Measurements from ENCODE around the gene TLCD3B. TPM values are rescaled to one million over a fixed set of nuclear protein-coding genes. Genes with fewer than 3 reads are reported as not detected.

The TLCD3B gene
- total RNA-seq, 1 experiment from 2014 or later, result not detected

DNA sequence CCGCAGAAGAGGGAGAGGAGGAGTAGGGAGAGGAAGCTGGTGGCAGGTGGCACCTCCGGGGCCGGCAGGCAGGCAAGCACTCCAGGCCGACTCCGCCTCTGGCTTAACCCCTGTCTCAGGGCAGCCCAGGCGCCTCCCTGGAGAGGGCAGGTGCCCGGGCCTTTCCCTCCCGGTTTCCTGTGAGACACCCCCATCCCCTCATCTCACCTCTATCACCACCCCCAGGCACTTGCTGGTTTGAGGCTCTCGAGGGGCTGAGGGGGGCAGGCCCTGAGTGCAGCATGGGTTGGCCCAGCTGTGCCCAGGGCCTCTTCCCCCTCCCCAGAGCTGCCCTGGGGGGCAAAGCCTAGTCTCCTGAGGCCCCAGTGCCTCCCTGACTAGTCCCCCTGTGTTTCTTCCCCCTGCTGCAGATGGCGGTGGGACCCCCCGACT is 26.2 kb downstream of the TLCD3B start:
- DNase-seq (ENCODE audit: low read depth), result no peak

DNA sequence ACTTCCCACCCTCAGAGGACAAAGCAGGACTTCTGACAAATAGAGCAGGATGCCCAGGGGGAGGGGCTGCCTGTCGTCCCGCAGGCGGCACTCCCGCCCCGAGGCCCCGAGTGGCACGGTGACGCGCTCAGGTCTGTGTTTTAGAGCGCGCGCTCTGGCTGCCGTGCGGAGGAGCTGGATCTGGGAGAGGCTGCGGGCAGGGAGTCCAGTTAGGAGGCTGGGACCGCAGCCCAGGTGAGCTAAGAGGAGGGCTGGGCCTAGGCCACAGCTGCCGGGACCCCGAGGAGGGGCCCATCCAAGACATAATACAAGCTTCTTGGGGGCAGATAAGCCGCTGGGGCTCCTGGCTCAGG is 26.7 kb downstream of the TLCD3B start:
- DNase-seq (ENCODE audit: low read depth), result no peak

DNA sequence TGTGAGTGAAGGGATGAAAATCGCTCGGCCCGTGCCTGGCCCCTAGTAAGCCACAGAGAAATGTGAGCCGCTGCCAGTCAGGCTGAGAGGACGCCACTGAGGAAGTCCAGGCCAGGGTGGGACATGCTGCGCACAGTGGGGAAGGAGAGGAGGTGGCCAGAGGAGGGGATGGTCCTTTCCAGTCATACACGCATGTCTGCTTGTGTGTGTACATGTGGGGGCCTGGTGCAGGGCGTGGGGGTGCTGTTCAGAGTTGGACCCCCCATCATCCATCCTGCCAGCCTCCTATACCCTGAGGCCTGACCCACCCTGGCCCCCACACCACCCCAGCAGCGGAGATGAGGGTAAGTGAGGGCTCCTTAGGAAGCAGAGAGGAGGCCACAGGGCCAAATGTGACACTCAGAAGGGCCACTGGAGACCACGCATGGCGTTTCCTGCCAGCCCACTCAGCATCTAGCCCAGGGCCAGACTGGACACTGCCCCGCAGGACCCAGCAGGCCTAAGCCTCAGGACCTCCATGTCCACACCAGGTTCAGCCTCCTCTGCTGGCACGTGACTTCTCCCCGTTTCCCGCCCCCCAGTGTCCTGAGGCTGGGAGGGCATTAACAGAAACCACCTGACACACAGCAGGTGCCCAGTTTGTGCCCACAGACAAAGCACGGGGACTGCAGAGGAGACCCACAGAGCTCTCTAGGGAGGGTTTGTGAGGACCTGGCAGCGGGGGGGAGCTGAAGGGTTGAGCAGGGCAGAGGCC is 27.2 kb downstream of the TLCD3B start:
- DNase-seq (ENCODE audit: low read depth), result no peak

DNA sequence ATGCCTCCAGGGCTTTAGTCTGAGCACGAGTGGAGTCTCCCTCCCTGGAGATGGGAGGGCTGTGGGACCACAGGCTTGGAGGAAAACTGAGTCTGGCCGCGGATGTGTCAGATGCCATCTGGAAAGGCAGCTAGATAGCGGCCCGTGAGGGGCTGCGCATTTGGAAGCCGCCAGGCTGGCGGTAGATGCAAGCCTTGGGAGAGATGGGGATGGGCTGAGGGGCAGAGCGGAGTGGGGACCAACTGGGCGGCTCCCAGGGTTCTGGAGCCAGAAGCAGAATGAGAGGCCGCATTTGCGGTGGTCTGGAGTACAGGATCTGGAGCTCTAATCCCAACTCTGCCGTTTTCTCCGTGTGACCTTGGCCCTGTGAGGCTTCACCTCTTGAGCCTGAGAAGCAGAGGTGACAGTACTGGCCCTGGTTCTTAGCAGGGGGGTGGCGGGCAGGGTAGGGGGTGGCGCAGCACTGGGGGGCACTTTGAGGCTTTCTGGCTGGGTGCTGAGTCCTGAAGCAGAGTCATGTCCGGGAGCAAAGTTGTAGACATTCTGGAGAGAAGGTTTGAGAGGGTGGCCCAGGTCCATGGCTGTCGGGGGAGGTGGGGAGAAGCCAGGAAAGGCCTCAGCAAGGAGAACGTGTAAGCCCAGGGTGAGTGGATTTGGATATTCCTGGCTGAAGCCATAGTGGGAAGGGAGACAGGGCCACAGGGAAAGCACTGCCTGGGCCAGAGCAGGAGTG is 28.3 kb downstream of the TLCD3B start:
- no peak for DNase-seq (ENCODE audit: low read depth)

DNA sequence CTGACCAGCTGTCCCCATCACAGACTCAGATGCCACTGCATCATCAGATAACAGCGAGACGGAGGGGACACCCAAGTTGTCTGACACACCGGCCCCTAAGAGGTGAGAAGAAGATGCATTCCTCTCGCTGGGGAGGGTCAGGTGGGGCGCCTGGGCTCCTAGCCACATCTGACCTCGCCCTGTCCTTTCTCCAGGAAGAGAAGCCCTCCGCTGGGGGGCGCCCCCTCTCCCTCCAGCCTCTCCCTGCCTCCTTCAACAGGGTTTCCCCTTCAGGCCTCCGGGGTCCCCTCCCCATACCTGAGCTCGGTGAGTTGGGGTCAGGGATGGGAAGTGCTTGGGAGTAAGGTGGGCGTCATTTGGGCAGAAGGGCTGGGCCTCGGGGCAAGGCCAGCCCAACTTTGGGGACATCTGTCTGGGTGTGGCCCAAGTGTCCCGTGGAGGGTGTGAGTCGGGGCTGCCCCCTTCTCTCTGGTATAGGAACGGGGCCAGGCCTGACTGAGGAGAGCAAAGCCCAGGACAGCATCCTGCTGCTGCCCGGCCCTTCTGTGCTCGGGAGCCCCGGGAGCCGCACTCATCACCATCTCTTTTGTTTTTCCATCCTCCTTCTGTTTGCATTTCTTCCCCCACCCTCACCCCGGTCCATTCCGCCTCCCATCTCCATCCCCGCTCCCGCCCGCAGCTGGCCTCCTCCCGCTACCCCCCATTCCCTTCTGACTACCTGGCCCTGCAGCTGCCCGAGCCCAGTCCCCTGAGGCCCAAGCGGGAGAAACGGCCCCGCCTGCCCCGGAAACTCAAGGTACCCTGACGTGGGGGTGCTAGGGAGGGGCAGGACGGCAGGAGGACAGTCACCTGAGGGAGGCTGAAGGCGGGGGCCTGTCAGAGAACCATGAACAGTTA is 30.1 kb downstream of the TLCD3B start:
- no peak for DNase-seq (ENCODE audit: low read depth)

DNA sequence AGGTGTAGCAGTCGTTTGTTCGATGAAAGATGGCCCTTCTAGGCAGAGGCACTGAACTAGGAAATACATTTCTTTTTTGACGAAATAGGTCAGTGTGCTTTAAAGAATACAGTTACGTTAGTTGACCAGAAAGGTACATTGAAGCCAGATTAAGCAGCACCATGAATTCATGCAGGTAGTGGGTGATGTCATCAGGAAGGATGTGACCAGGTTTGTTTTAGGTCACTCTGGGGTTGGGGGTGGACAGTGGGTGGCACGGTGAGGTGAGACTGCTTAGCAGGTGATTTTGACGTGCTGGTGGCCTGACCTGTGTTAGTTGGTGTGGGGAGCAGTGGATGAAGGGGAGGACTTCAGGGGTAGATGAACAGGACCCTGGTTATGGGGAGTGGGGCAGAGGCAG is 31.5 kb downstream of the TLCD3B start:
- no peak for DNase-seq (ENCODE audit: low read depth)

DNA sequence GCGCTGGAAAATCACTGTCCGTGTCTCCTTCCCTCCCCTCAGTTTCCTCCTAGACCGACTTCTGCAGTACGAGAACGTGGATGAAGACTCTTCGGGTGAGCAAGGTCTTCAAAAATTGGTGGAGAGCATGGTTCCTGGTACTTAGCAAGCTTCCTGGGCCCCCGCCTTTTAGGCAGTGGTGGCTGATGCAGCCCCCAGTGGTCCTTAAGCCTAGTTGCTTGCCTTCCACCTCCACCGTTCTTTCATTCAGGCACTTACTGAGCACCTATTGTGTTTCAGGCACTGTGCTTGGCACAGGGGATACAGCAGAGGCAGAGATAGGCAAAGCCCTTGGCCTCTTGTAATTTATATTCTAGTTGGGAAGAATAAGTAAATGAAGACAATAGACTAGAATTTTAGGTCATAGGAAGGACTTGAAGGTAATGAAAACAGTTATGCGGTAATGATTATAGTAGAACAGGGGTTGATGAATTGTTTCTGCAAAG is 34.3 kb downstream of the TLCD3B start:
- DNase-seq (ENCODE audit: low read depth), result no peak

DNA sequence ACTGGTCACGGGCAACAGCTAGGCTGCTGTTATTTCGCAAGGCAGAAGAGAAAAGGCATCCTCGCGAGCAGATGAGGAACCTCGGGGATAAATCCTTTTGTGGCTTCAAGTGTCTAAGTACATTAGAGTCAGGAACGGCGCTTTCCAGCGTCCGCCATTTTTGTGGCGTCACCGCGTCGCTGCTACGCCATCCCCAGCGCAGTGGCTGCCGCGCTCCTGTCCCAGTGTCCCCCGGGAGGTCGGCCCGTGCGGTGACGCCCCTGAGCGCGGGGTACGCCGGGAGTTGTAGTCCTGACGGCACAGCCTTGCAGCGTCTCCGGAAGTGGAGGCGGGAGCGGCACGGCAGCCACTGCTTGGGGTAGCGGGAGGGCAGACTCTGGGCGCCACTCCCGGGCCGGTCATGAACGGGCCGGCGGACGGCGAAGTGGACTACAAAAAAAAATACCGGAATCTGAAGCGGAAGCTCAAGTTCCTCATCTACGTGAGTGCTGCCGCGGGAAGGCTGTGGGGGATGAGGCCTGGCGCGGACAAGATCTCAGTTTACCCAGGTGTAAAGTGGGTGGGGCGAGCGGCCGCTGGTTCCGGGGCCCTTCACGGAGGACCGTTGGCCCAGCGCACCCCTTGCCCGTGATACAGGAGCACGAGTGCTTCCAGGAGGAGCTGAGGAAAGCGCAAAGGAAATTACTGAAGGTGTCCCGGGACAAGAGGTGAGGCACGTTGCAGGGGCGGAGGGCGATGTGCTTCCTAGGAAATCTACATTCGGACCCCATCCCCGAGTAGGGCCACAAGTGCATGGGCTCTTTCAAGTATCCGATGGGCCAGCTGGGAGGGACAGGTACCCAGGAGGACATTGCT is 34.9 kb downstream of the TLCD3B start, which contains the start of gene INO80E:
INO80E (plus strand) TSS at position 331 of the 855 bp plus-strand sequence; CDS start at position 401, 70 bp downstream.
- peak; percentile 97 for DNase-seq (ENCODE audit: low read depth)

DNA sequence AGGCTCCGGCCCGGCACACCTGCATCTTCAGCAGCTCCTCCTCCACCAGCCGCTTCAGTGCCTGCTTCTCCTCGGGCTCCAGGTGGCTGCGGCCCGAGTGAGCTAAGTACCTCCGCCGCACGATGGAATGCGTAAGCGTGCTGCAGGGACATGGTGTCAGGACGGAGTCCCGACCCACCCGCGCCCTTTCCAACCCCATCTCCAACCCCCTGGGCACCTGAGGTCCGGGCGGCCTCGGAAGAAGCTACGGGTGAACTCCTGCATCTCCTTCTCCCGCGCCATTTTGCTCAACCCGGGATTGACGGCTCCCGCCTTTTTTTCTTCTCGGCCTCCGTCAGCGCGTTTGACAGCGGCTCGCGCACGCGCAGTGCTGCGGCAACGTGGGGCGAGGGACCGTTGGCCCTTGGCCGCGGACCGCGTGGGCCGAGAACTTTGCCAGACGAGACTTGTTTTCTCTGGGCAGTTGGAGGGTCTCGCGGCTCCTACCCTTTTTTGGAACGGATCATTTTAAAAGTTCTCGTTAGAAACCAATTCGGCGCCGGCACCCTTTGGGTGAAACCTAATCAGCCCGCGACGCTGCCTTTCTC is 35.7 kb downstream of the TLCD3B start, which contains the start of gene HIRIP3:
HIRIP3 (minus strand) TSS at position 294 of the 587 bp plus-strand sequence; CDS start at position 282, 12 bp downstream.
- DNase-seq (ENCODE audit: low read depth), result peak; percentile 86

DNA sequence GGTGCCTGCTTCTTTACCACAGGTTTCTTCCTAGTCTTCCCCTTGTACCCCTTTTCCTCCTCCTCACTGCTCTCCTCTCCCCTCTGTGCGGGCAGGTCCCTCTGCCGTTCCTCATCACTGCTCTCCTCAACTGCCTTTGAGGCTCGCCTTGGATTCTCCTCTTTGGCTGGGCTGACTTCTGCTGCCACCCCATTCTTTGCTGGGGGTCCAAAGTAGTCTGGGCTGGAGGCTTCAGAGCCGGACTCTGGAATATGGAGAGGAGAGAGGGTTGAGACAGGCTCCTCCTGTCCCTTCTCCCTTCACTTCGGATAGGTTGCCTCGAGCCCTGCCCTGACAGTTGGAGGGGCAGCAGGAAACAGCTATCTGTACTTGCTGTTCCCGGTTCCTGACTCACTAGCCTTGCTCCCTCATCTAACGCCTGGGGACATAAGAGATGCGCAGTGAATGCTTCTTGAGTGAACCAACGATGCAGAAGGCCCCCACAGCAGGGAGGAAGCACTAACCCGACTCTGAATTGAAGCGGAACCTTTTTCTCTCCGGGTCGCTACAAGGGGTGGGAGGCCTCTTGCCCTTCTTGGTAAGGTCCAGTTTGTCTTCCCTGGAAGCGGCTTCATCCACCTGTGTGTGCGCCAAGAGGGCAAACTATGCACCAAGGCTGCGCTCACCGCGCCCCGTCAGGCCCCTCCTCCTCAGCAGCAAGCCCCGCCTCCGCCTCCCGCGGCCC is 36.3 kb downstream of the TLCD3B start:
- peak; percentile 69 for DNase-seq (ENCODE audit: low read depth)

DNA sequence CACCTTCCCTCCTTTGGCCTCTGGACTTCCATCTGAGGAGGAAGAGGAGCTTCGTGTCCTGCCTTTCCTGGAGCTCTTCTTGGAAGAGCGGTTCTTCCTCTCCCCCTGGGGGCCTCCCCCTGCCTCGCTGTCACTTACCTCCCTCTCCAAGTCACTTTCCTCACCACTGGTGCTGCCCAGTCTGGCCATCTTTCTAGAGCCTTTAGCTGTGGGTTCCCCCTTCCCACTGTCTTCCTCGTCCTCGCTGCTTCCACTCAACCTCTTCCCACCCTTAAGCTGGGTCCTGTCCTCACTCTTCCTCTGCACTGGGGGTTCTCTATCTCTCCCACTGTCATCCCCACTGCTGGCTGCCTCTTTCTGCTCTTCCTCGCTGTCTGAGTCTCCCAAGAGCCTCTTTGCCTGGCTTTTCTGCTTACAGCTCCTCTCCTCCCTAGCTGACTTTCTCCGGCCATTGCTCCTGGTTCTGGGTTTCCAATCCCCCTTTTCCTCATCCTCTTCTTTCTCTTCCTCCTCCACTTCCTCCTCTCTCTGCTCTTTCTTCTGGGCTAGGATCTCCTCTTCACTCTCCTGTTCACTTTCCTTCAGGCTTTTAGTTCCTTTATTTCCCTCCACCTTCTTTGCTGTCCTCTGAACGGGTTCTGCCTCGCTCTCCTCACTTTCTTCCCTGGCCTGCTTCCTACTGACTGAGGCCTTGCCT is 37.0 kb downstream of the TLCD3B start:
- DNase-seq (ENCODE audit: low read depth), result no peak

DNA sequence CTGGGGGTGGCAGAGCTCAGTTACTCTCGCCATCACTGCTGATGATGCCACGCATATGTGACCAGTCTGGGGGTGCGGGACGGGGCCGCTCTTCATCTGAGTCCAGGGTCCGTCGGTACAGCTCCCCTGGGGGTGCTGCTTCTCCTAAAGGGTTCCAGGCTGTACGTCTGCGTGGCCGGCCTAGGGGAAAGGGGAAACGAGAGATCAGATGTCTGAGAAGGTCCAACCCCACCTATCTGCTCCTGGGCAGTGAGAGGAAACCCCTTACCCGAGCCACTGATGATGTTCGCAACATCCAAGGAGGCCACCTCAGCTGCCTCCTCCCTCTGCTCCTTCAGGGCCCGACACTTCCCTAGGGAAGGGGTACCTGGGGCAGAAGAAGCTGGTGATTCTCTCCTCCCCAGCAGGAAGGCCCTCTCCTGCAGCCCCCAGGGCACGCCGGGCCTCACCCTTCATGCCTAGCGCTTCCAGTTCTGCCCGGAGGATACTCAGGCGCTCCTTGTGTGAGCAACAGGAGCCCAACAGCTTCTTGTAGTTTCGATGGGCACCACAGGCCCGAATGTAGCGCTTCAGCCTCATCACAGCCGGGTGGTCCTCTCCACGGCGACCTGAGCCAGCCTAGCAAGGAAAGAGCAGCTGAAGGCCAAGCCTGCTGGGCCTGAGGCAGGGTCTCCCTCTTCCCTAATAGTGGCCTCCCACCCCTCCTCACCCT is 37.7 kb downstream of the TLCD3B start:
- no peak for DNase-seq (ENCODE audit: low read depth)

DNA sequence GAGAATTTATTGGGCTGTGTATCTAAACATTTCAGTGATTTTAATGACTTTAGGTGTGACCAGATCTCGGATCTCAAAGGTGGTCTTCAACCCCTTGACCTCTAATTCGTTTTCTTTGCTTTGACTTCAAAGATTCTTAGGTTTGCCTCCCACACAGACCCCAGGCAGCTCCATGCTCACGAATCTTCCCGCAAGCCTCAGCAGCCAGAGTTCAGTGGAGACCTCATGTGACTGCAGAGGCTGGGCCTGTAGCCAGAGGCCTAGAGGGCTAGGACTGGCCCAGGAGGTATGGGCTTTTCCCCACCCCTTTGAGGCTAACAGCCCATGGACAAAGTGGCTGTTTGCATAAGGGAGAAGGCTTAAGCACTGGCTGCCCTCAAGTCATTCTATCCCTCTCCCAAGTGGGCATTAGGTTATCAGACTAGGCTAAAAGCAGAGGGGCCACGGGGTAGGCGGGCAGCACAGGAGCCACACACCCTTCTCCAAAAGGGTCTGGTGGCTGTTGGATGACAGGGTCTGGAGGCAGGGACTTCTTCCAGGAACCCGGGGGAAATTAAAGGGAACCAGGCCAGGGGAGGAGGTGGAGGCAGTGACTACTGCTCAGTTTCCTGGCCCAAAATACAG is 38.6 kb downstream of the TLCD3B start:
- no peak for DNase-seq (ENCODE audit: low read depth)

DNA sequence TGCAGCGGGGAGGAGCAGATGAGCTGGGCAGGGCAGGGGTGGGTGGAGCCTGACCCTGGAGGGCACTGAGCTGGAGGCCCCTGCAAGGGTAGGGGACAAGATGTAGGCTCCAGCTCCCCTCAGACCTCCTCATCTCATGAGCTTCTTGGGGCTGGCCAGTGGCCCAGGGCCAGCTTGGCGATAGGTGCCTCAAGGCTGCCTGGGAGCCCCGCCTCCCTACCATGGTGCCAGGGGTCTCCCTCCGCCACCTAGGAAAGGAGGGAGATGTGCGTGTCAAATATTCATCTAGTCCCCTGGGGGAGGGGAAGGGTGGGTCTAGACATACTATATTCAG is 39.5 kb downstream of the TLCD3B start:
- no peak for DNase-seq (ENCODE audit: low read depth)

DNA sequence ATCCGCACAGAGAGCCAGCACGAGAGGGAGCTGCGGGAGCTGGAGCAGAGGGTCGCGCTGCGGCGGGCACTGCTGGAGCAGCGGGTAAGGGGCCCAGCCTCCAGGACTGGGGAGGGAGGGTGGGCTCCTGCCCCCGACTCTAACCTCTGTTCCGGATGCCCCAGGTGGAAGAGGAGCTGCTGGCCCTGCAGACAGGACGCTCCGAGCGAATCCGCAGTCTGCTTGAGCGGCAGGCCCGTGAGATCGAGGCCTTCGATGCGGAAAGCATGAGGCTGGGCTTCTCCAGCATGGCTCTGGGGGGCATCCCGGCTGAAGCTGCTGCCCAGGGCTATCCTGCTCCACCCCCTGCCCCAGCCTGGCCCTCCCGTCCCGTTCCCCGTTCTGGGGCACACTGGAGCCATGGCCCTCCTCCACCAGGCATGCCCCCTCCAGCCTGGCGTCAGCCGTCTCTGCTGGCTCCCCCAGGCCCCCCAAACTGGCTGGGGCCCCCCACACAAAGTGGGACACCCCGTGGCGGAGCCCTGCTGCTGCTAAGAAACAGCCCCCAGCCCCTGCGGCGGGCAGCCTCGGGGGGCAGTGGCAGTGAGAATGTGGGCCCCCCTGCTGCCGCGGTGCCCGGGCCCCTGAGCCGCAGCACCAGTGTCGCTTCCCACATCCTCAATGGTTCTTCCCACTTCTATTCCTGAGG is 40.0 kb downstream of the TLCD3B start:
- DNase-seq (ENCODE audit: low read depth), result no peak

DNA sequence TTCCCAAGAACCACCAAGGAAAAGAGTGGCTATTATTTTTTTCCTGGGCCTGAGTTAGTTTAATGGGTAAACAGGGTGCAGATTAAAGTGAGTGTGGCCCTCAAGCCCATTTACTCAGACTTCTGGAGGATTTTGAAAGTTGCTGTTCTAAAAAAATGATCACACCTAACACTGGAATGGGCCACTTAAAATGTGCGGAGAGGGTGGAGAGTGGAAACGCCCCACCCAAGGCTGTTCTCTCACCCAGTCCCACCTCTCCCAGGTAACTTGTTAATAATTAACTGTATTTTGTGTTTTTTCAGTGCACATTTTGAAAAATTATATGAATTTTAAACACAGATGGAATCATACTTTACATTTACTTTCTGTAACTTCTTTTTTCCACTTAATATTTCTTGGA is 41.0 kb downstream of the TLCD3B start:
- no peak for DNase-seq (ENCODE audit: low read depth)

DNA sequence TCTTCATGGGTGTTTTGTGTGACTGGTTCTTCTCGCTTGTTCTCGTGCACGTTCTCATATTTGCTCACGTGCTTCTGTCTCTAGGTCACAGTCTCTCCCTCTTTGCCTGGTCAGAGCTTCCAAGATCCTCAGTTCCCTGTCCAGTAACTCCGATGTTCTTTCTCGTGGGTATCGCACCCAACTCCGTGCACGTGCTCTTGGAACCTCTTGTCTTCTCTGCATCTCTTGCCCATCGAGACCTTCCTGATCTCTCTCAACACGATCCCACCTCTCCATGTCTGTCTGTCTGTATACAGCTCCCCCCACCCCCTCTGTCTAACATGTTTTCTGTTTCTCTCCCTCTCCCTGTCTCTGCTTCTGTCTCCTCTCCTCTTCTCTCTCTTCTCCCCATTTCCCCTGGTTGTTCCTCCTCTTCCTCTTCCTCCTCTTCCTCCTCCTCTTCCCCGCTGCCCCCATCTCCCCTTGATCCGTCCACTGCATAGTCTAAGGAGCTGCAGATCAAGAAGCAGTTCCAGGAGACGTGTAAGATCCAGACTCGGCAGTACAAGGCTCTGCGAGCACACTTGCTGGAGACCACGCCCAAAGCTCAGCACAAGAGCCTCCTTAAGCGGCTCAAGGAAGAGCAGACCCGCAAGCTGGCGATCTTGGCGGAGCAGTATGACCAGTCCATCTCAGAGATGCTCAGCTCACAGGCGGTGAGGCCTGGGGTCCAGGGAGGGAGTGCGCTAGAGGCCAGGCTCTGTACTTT is 41.8 kb downstream of the TLCD3B start:
- no peak for DNase-seq (ENCODE audit: low read depth)
